ENCODE results near the gene TCP11.

GRCh38 chr6:35093118-35093445, 48.1 kb downstream of the TCP11 start:
- no peak for TF ChIP-seq CTCF (IDR thresholded peaks at IDR 0.05; ENCODE audit: low read depth, low read length)
- no peak for TF ChIP-seq POLR2A (IDR thresholded peaks at IDR 0.05; ENCODE audit: extremely low read depth, insufficient read length)
- TF ChIP-seq MAX (IDR thresholded peaks at IDR 0.05; ENCODE audit: low read depth, low read length): no peak
- TF ChIP-seq MYC (IDR thresholded peaks at IDR 0.05; ENCODE audit: low read depth, low read length): no peak
